Body of pancreas (tissue), 4 donors: ENCODE results near the gene GATA5.

ENCODE experiments used
- CTCF ChIP-seq, 7 experiments: fragments of 450-650 bp in 4 of 7; fragments of 200-600 bp in 3 of 7; sonication (generic) in 3 of 7; IDR thresholded peaks; one replicate each; pipeline ENCODE4 v1.5.1; 2016 to 2019; ENCODE audit warnings: antibody characterized with exemption in 7 of 7
- POLR2A ChIP-seq, 3 donors: fragments of 450-650 bp; IDR thresholded peaks; one replicate each; pipeline ENCODE4 v1.6.1; 2016; ENCODE audit warnings: antibody characterized with exemption in 3 of 3, mild to moderate bottlenecking in 2 of 3

DNA sequence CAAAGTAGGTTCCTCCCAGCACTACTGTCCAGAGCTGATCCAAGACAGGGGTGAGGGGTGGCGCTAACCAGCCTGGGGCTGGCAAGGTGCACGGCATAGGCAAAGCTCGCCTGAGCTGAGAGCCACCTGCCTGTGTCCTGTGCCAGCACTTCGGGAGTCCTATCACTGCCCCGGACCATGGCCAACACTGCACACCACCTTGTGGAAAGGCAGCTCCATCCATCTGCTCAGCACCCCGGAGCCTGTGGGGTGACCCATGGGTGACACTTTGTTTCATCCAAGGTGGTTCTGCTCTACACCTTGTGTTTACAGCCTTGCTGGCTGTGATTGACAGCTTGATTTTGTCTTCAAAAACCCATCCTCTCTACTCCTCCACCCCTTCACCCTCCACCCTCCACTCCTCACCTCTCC, 32.9 kb upstream of the GATA5 start:
- TF ChIP-seq CTCF (IDR thresholded peaks at IDR 0.05) (no peak), POLR2A (IDR thresholded peaks at IDR 0.05) (no peak)
